T-helper 1 cell treated with Interleukin-12 subunit alpha and Interleukin-12 subunit beta and Interleukin-4 antibody, amounts not matched to agents 30 ng/mL and 1 ng/mL, for 36 hours (primary cell): ENCODE measurements around the gene ABHD17A. TPM values are rescaled to one million over a fixed set of nuclear protein-coding genes. Genes with fewer than 3 reads are reported as not detected.

Experiments
- intact Hi-C: fragments of 100-400 bp; cut with micrococcal nuclease; formaldehyde crosslinking; loops from one replicate; pipeline ENCODE4 v1.15.1; 2024
- total RNA-seq: library from RNA; stranded (reverse); gene quantifications from 2 replicates; pipeline ENCODE4 v1.2.3, GENCODE V29; 2022

Gene ABHD17A
- total RNA-seq, 1 donor from 2014 or later: 134 TPM

DNA sequence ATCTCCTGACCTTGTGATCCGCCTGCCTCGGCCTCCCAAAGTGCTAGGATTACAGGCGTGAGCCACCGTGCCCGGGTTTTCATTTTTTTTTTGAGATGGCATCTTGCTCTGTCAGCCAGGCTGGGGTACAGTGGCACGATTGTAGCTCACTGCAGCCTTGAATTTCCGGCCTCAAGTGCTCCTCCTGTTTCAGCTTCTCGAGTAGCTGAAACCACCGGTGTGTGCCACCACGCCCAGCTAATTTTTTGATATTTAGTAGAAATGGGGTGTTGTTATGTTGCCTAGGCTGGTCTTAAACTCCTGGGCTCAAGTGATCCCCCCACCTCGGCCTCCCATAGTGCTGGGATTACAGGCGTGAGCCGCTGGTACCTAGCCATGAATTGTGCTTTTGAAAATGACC is 25.8 kb upstream of the ABHD17A start:
- intact Hi-C loops: no loop called here

DNA sequence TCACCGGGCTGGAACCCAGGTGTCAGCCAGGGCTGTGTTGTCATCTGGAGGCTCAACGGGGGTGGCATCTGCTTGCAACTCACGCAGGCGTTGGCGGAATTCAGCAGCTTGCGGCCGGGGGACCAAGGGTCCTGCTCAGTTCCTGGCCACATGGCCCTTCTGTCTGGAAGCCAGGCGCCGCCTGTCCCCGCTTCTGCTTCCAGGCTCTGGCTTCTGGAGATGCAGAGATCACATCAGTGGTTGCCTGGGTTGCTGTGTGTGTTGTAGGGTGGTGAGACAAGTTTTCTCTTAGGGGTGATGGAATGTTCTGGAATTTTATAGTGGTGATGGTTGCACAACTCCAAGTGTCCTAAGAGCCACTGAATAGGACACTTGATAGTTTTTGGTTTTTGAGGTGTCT is 24.9 kb upstream of the ABHD17A start:
- intact Hi-C loops: no loop called here

DNA sequence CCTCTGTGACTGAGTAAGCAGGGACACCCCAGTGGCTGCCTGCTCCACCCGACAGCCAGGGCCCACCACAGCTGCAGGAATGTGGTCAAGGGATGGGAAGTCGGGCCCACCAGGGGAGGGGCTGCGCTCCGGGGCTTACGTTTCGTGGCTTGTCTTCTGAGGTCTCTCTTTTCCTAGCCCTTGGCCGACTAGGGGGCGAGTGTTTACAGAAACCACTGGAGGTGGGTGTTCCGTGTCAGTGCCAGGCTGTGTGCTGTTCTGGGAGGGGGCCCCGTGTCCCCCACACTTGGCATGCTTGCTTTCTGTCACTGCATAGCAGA is 24.4 kb upstream of the ABHD17A start:
- intact Hi-C loops: no loop called here

- intact Hi-C loops: no loop called here
Measured at GRCh38 chr19:1908364-1908678, 23.0 kb upstream of the ABHD17A start.

- intact Hi-C loops: no loop called here
Measured at GRCh38 chr19:1907563-1908363, 22.5 kb upstream of the ABHD17A start.

GRCh38 chr19:1906985-1907562 is 21.8 kb upstream of the ABHD17A start:
- intact Hi-C loops: no loop called here

- intact Hi-C loops: loop anchor here (1.0 kb wide), 8 partner anchors 9 to 301 kb away; partner anchors contain the start of genes ABHD17A, AP3D1 and UQCR11
Measured at GRCh38 chr19:1905863-1906375, 20.6 kb upstream of the ABHD17A start.

- intact Hi-C loops: loop anchor here (1.0 kb wide), 8 partner anchors 8 to 300 kb away; partner anchors contain the start of genes ABHD17A, AP3D1 and UQCR11
Measured at GRCh38 chr19:1905110-1905862, 20.0 kb upstream of the ABHD17A start, which contains the start of the genes ADAT3 and SCAMP4. Gene ADAT3, plus strand, starts transcription at chr19:1905399. Its CDS starts 6,649 bp downstream, at chr19:1912048. Gene SCAMP4, plus strand, starts transcription at chr19:1905399. Its CDS starts 9,621 bp downstream, at chr19:1915020.

GRCh38 chr19:1904860-1905109 is 19.5 kb upstream of the ABHD17A start:
- intact Hi-C loops: loop anchor here (1.0 kb wide), 8 partner anchors 7 to 299 kb away; partner anchors contain the start of genes ABHD17A, AP3D1 and UQCR11

GRCh38 chr19:1902923-1903322 is 17.6 kb upstream of the ABHD17A start:
- intact Hi-C loops: no loop called here

GRCh38 chr19:1901940-1902404 is 16.7 kb upstream of the ABHD17A start:
- intact Hi-C loops: no loop called here

- intact Hi-C loops: no loop called here
Measured at GRCh38 chr19:1896508-1896907, 11.2 kb upstream of the ABHD17A start.

DNA sequence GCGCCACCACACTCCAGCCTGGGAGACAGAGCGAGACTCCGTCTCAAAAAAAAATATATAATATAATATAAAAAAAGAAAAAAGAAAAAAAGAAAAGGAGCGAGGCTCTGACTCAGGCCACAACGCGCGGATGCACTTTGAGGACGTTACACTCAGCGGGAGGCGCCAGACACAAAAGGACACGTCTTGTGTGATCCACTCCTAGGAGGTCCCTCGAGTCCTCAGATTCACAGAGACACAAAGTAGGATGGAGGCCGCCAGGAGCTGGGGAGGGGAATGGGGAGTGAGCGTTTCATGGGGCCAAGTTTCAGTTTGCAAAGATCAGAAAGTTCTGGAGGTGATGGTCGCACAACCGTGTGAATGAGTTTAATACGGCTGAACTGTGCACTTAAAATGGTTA is 8.5 kb upstream of the ABHD17A start:
- intact Hi-C loops: no loop called here

DNA sequence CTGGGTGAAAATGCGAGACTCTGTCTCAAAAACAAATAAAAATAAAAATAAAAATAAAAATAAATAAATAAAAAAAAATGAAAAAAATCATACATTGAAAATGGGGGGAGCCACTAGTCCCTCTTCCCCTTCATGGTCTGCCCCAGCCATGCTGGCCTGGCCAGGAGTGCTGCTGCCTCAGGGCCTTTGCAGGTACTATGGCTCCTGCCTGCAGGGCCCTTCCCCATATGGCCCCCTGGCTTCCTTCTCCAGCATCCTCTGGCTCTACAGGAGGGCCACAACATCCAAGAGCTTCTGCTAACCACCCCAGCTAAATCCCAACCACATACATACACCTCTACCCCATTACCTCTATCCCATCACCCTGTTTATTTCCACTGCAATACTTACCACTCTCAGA is 4.6 kb upstream of the ABHD17A start:
- intact Hi-C loops: loop anchor here (10.0 kb wide), 1 partner anchor 375 kb away; no protein-coding TSS in a partner anchor

DNA sequence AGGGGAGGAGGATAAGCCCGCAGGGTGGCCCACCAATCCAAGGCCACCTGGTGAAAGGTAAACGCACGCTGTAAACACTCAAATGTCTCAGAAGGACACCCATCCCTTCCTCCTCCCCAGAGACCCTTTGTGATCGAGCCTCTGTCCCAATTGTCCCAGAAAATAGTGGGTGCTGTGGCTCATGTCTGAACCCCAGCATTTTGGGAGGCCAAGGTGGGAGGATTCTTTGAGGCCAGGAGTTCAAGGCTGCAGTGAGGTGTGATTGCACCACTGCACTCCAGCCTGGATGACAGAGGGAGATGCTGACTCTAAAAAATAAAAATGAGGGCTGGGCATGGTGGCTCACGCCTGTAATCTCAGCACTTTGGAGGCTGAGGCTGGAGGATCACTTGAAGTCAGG is 3.1 kb upstream of the ABHD17A start:
- intact Hi-C loops: loop anchor here (10.0 kb wide), 1 partner anchor 376 kb away; no protein-coding TSS in a partner anchor

GRCh38 chr19:1886360-1886759 is 1.1 kb upstream of the ABHD17A start:
- intact Hi-C loops: loop anchor here (10.0 kb wide), 1 partner anchor 378 kb away; no protein-coding TSS in a partner anchor

DNA sequence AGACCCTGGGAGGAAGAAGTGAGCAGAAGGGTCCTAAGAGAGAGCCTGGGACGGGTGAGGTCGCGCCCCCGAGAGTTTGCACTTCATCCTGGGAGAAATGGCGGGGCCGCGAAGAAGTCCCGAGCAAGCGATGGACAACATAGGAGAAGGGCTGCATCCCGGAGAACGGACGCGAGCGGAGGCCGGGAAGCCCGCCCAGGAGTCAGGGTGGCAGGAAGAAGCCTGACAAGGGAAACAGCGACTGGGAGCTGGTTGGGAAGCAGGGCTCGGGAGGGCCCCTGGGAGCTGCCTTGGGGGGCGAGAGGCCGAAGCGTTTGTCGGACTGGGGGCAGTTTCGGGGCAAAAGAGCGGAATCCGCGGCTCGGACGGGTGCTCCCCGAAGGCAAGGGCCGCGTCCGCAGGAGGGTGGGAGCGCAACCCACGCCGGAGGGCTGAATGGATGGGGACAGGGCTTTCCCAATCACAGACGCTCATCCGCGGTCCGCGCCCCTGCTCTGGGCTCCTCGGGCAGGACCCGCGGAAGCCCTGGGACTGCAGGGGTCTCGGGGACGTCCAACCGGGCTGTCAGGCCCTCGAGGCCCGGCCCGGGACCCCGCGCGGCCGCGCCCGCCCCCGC is 469 bp downstream of the ABHD17A start:
- intact Hi-C loops: loop anchor here (1.0 to 10.0 kb wide), 8 partner anchors 9 to 380 kb away; partner anchors contain the start of genes ADAT3, ATP8B3, REXO1 and SCAMP4

DNA sequence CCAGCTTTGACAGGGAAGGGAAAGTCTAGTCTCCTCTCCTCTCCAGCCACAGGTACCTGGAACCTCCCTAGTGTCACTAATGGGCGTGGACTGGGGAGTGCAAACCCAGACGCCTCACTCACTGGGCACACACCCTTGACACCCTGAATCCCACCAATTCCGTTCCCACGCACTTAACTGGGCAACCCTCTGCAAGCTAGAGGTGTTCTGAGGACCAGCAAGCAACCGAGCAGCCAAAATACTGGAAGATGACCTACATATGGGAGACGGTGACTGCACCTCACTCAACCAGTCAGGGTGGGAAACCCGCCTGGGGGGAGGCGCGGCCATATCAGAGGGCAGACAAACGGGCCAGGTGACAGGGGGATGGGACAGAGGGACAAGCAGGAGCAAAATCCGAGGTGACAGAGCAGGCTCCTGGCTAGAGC is 991 bp downstream of the ABHD17A start:
- intact Hi-C loops: loop anchor here (2.0 to 10.0 kb wide), 3 partner anchors 30 to 380 kb away; partner anchors contain the start of gene ATP8B3

DNA sequence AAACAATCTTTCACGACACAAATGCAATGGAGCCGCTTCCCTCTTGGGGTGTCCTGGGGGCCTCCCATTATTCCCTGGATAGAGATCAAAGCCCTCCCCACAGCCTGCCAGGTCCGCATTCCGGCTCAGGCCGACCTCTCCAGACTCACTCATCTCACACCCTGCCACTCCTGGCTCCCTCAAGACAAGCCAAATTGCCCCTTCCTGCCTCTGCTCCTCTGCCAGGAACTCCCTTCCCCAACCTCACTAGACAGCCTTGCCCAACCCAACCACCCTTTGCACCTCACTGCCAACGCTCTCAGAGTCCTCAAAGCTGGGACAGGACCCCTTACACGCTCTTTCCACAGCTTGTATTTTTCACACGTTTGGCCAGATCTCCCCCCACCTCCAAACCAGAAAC is 1.5 kb downstream of the ABHD17A start:
- intact Hi-C loops: loop anchor here (2.0 to 10.0 kb wide), 3 partner anchors 29 to 381 kb away; partner anchors contain the start of gene ATP8B3

GRCh38 chr19:1882786-1883692 is 2.3 kb downstream of the ABHD17A start:
- intact Hi-C loops: loop anchor here (1.0 to 10.0 kb wide), 3 partner anchors 159 to 382 kb away; partner anchors contain the start of genes IZUMO4 and MOB3A
